Fibroblast of pulmonary artery (primary cell): ENCODE results near the gene CTNNA3.

Source experiments
- DNase-seq: peaks from one replicate; pipeline ENCODE4 v3.0.0-alpha.2; 2010; ENCODE audit warnings: low read depth
- H3K4me3 ChIP-seq: replicated peaks from 2 replicates; pipeline ENCODE4 v1.5.1; 2011; ENCODE audit warnings: low read depth, mild to moderate bottlenecking, control low read depth, low read length, moderate library complexity
- CTCF ChIP-seq: IDR thresholded peaks from 2 replicates; pipeline ENCODE4 v1.5.1; 2011; ENCODE audit warnings: mild to moderate bottlenecking, control low read depth, low read length, inconsistent platforms; ENCODE audit errors: missing control alignments

The CTNNA3 gene

GRCh38 chr10:66792441-66792840 is 903.6 kb downstream of the CTNNA3 start:
- DNase-seq = no peak
- TF ChIP-seq CTCF = no peak
- H3K4me3 ChIP-seq = no peak overlapping the region

- no peak for TF ChIP-seq CTCF
- no peak for DNase-seq
- H3K4me3 ChIP-seq = no peak overlapping the region
Observed at GRCh38 chr10:66788178-66788987, 907.6 kb downstream of the CTNNA3 start.

GRCh38 chr10:66786709-66787108 is 909.3 kb downstream of the CTNNA3 start:
- no peak for DNase-seq
- no peak overlapping the region for H3K4me3 ChIP-seq
- TF ChIP-seq CTCF = no peak

- DNase-seq = no peak
- no peak for TF ChIP-seq CTCF
- H3K4me3 ChIP-seq = no peak overlapping the region
Observed at GRCh38 chr10:66784770-66785169, 911.2 kb downstream of the CTNNA3 start.

GRCh38 chr10:66783316-66783715 is 912.7 kb downstream of the CTNNA3 start:
- H3K4me3 ChIP-seq = no peak overlapping the region
- DNase-seq = no peak
- TF ChIP-seq CTCF = no peak

GRCh38 chr10:66782776-66783175 is 913.2 kb downstream of the CTNNA3 start:
- TF ChIP-seq CTCF = no peak
- DNase-seq = no peak
- no peak overlapping the region for H3K4me3 ChIP-seq

GRCh38 chr10:66782144-66782543 is 913.9 kb downstream of the CTNNA3 start:
- DNase-seq = no peak
- TF ChIP-seq CTCF = no peak
- no peak overlapping the region for H3K4me3 ChIP-seq
